Omental fat pad (tissue), 4 donors: ENCODE data around the gene CADM4. TPM values are rescaled to one million over a fixed set of nuclear protein-coding genes. Genes with fewer than 3 reads are reported as not detected.

Experiments used
- ATAC-seq: fragments of 150-250 bp; one replicate; pipeline ENCODE4 v1.9.1; 2016; ENCODE audit warnings: mild to moderate bottlenecking, moderate library complexity; ENCODE audit not compliant: low FRiP score
- DNase-seq: peaks from one replicate; pipeline ENCODE4 v3.0.0-alpha.2; 2019; ENCODE audit warnings: low spot score
- CTCF ChIP-seq, 3 donors: fragments of 450-650 bp; IDR thresholded peaks; one replicate each; pipeline ENCODE4 v1.5.1; 2016 to 2017; ENCODE audit warnings: antibody characterized with exemption in 3 of 3, mild to moderate bottlenecking in 3 of 3, moderate library complexity in 2 of 3
- small RNA-seq: library from RNA; depleted of rRNA; stranded (forward); fragments of <200 nt; gene quantifications from one replicate; pipeline ENCODE3, GENCODE V24; 2016
- total RNA-seq, 4 donors: library from RNA; depleted of rRNA; stranded (reverse); fragments of >200 nt; gene quantifications; one replicate each; pipeline ENCODE4 v1.1.0, GENCODE V29; 2016

CADM4 gene
- total RNA-seq, 4 donors from 2014 or later, result 0.79 to 3.5 (median 2.5) TPM

- ATAC-seq (no peak), DNase-seq (no peak)
- no peak for TF ChIP-seq CTCF (IDR thresholded peaks at IDR 0.05)
These were observed 58.2 kb downstream of the CADM4 start for GRCh38 chr19:43581467-43581866.

- no peak for TF ChIP-seq CTCF (IDR thresholded peaks at IDR 0.05)
- DNase-seq (no peak), ATAC-seq (no peak)
These were observed 60.9 kb downstream of the CADM4 start for GRCh38 chr19:43578787-43579186.

GRCh38 chr19:43575955-43576878, 63.4 kb downstream of the CADM4 start:
- DNase-seq (no peak), ATAC-seq (no peak)
- TF ChIP-seq CTCF (IDR thresholded peaks at IDR 0.05), result no peak

- no peak for TF ChIP-seq CTCF (IDR thresholded peaks at IDR 0.05)
- ATAC-seq (peak; percentile 99), DNase-seq (peak; percentile 78)
These were observed 64.3 kb downstream of the CADM4 start, which contains the start of the genes PINLYP and XRCC1 for GRCh38 chr19:43575156-43575950. TSS of gene PINLYP (plus strand) at chr19:43575801. CDS start at chr19:43577192, 1,391 bp downstream. TSS of gene XRCC1 (minus strand) at chr19:43575527. CDS start at chr19:43575458, 69 bp downstream.

GRCh38 chr19:43574424-43575155, 65.1 kb downstream of the CADM4 start:
- TF ChIP-seq CTCF (IDR thresholded peaks at IDR 0.05), result no peak
- DNase-seq (no peak), ATAC-seq (no peak)

Small RNAs within 50 kb of the gene (small RNA-seq; reads per million reads assigned to genes)
- not detected for gene RN7SL368P

Other genes with a start within 250 kb of the CADM4 start
- not detected for gene TEX101, start 225.0 kb downstream of the CADM4 start, total RNA-seq
- 10 to 100 TPM in 1 of 4 donors, 1 to 10 TPM in 1, under 1 TPM in 1, not detected in 1; 0.47 to 26.4 (median 1.9) TPM for gene LYPD3, start 174.2 kb downstream of the CADM4 start, total RNA-seq
- 1 to 10 TPM; 2.0 to 8.7 (median 3.9) TPM for gene PHLDB3, start 135.1 kb downstream of the CADM4 start, total RNA-seq
- gene ETHE1, start 112.6 kb downstream of the CADM4 start, total RNA-seq, result 10 to 100 TPM; 32.4 to 52.3 (median 41.3) TPM
- under 1 TPM in 1 of 4 donors, not detected in 3; 0.47 TPM for gene ZNF575, start 106.7 kb downstream of the CADM4 start, total RNA-seq
- gene XRCC1, start 64.3 kb downstream of the CADM4 start, total RNA-seq, result 10 to 100 TPM; 13.0 to 24.1 (median 15.8) TPM
- gene PINLYP, start 64.0 kb downstream of the CADM4 start, total RNA-seq, result 10 to 100 TPM in 2 of 4 donors, 1 to 10 TPM in 2; 3.8 to 18.4 (median 8.6) TPM
- 10 to 100 TPM; 14.4 to 24.0 (median 17.6) TPM for gene IRGQ, start 43.7 kb downstream of the CADM4 start, total RNA-seq
- gene ZNF576, start 43.3 kb downstream of the CADM4 start, total RNA-seq, result 10 to 100 TPM; 12.3 to 15.0 (median 13.3) TPM
- under 1 TPM in 3 of 4 donors, not detected in 1; 0.12 to 0.46 (median 0.38) TPM for gene SRRM5, start 27.8 kb downstream of the CADM4 start, total RNA-seq
- gene ZNF428, start 20.2 kb downstream of the CADM4 start, total RNA-seq, result 10 to 100 TPM; 15.4 to 22.1 (median 16.2) TPM
- gene PLAUR, start 30.3 kb upstream of the CADM4 start, total RNA-seq, result 100 to 1,000 TPM in 2 of 4 donors, 10 to 100 TPM in 2; 36.3 to 250 (median 88.0) TPM
- gene IRGC, start 76.2 kb upstream of the CADM4 start, total RNA-seq, result not detected
- gene SMG9, start 115.1 kb upstream of the CADM4 start, total RNA-seq, result 10 to 100 TPM; 13.7 to 22.8 (median 15.5) TPM
- 10 to 100 TPM in 1 of 4 donors, 1 to 10 TPM in 2, under 1 TPM in 1; 0.74 to 19.1 (median 2.6) TPM for gene KCNN4, start 141.1 kb upstream of the CADM4 start, total RNA-seq
- 10 to 100 TPM in 1 of 4 donors, 1 to 10 TPM in 2, under 1 TPM in 1; 0.95 to 15.0 (median 2.4) TPM for gene LYPD5, start 162.6 kb upstream of the CADM4 start, total RNA-seq
- gene ZNF283, start 187.5 kb upstream of the CADM4 start, total RNA-seq, result 10 to 100 TPM in 1 of 4 donors, 1 to 10 TPM in 3; 4.8 to 20.5 (median 7.3) TPM
- 1 to 10 TPM in 2 of 4 donors, under 1 TPM in 2; 0.63 to 2.0 (median 1.3) TPM for gene ZNF404, start 244.1 kb upstream of the CADM4 start, total RNA-seq